Calu3 (cell line): ENCODE results near the gene CRACDL. TPM values are rescaled to one million over a fixed set of nuclear protein-coding genes. Genes with fewer than 3 reads are reported as not detected.

Experiments used
- BruUV-seq: library from RNA; stranded (reverse); fragments of 400-500 nt; replicated peaks from 2 replicates; lab custom pipeline; 2021; lab: Mats Ljungman, UMichigan
- CTCF ChIA-PET: fragments of 300-600 bp; sonication (Branson Sonifier 250); formaldehyde crosslinking; loops from one replicate; lab custom pipeline; 2022; ENCODE audit warnings: antibody characterized with exemption; lab: Charles Lee
- DNase-seq: peaks from one replicate; pipeline ENCODE4 v3.0.0; 2022
- H3K27ac Mint-ChIP-seq: one replicate; pipeline ENCODE4 v1.8.0; 2022; ENCODE audit warnings: mixed read lengths; ENCODE audit not compliant: unreplicated experiment
- H3K27me3 Mint-ChIP-seq: one replicate; pipeline ENCODE4 v1.8.0; 2022; ENCODE audit warnings: mixed read lengths; ENCODE audit not compliant: unreplicated experiment
- H3K36me3 Mint-ChIP-seq: one replicate; pipeline ENCODE4 v1.8.0; 2022; ENCODE audit warnings: mild to moderate bottlenecking, moderate library complexity, mixed read lengths; ENCODE audit not compliant: insufficient read depth, unreplicated experiment
- H3K4me1 Mint-ChIP-seq: one replicate; pipeline ENCODE4 v1.8.0; 2022; ENCODE audit warnings: mild to moderate bottlenecking, low read depth, mixed read lengths; ENCODE audit not compliant: unreplicated experiment
- H3K4me3 Mint-ChIP-seq: one replicate; pipeline ENCODE4 v1.8.0; 2022; ENCODE audit warnings: mild to moderate bottlenecking, low read depth, moderate library complexity, mixed read lengths; ENCODE audit not compliant: unreplicated experiment
- H3K9me3 Mint-ChIP-seq: one replicate; pipeline ENCODE4 v1.8.0; 2022; ENCODE audit warnings: low read depth, mixed read lengths; ENCODE audit not compliant: unreplicated experiment
- intact Hi-C: fragments of 100-400 bp; cut with micrococcal nuclease; formaldehyde crosslinking; loops from one replicate; pipeline ENCODE4 v1.10.0; 2022; ENCODE audit not compliant: unreplicated experiment
- total RNA-seq: library from RNA; stranded (reverse); gene quantifications from 2 replicates; pipeline ENCODE4 v1.2.3, GENCODE V29; 2022
- TF ChIP-seq, protein P1 (sequence below): fragments of 200-600 bp; IDR thresholded peaks from one replicate; pipeline ENCODE4 v1.8.0; 2022; ENCODE audit warnings: antibody characterized with exemption; ENCODE audit not compliant: unreplicated experiment

The CRACDL gene
- total RNA-seq, 1 experiment from 2014 or later, result 16.2 TPM

DNA sequence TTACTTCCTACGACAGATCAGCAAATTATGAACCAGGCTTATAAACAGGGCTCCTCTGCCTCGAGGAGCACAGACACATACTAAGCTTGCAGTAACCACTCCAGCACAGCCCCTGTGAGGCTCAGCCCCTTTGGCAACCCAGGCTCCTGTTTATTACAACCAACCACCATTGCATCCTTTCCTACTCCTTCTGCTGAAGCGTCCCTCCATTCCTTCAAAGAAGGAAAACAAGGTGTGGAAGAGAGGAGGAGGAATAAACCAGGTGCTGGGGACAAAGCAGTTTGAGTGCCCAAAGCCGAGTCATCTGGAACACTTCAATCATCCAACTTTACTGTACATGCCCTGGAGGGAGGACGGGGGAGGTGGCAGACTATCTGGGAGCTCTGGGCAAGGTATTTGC lies 117.9 kb downstream of the CRACDL start:
- Mint-ChIP-seq H3K36me3 (no peaks in the 10 kb centered on the region), H3K27ac (no peak overlapping the region), H3K9me3 (no peaks in the 10 kb centered on the region), H3K4me1 (no peaks in the 10 kb centered on the region), H3K4me3 (no peak overlapping the region), H3K27me3 (no peaks in the 10 kb centered on the region)
- CTCF ChIA-PET, result no interaction called here
- no TSS peak for BruUV-seq
- TF ChIP-seq, protein P1, sequence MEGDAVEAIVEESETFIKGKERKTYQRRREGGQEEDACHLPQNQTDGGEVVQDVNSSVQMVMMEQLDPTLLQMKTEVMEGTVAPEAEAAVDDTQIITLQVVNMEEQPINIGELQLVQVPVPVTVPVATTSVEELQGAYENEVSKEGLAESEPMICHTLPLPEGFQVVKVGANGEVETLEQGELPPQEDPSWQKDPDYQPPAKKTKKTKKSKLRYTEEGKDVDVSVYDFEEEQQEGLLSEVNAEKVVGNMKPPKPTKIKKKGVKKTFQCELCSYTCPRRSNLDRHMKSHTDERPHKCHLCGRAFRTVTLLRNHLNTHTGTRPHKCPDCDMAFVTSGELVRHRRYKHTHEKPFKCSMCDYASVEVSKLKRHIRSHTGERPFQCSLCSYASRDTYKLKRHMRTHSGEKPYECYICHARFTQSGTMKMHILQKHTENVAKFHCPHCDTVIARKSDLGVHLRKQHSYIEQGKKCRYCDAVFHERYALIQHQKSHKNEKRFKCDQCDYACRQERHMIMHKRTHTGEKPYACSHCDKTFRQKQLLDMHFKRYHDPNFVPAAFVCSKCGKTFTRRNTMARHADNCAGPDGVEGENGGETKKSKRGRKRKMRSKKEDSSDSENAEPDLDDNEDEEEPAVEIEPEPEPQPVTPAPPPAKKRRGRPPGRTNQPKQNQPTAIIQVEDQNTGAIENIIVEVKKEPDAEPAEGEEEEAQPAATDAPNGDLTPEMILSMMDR, result no peak
- intact Hi-C loops, result no loop called here
- no peak for DNase-seq

- no peaks in the 10 kb centered on the region for H3K27me3 Mint-ChIP-seq
- H3K4me3 Mint-ChIP-seq, result no peak overlapping the region
- TF ChIP-seq, protein P1, result no peak
- intact Hi-C loops, result no loop called here
- no TSS peak for BruUV-seq
- CTCF ChIA-PET, result no interaction called here
- H3K9me3 Mint-ChIP-seq, result no peaks in the 10 kb centered on the region
- no peak overlapping the region for H3K27ac Mint-ChIP-seq
- no peaks in the 10 kb centered on the region for H3K4me1 Mint-ChIP-seq
- H3K36me3 Mint-ChIP-seq, result no peaks in the 10 kb centered on the region
- DNase-seq, result no peak
These were observed 119.7 kb downstream of the CRACDL start for GRCh38 chr2:98816281-98816680.

DNA sequence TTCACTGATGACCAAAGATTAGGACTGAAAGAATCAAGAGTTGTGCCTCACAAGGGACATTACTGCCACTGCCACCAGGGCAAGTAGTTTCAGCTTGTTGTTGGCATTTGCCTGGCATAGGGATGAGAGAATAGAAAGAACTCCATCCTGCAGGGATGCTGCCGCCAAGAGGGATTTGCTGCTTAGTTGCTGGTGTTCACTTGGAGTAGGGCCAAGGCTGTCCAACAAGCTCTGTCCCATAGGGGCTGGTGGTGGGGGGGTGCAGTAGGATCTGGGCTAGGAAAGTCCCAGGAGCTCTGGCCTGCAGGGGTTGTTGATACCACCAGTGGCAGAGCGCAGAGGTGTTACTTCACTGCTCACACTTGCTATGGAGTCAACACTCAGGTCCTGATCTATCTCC lies 120.2 kb downstream of the CRACDL start:
- intact Hi-C loops, result no loop called here
- CTCF ChIA-PET, result no interaction called here
- Mint-ChIP-seq H3K36me3 (no peaks in the 10 kb centered on the region), H3K27ac (no peak overlapping the region), H3K9me3 (no peaks in the 10 kb centered on the region), H3K4me3 (no peak overlapping the region), H3K27me3 (no peaks in the 10 kb centered on the region), H3K4me1 (peaks cover 2% of the 10 kb centered on the region)
- DNase-seq, result no peak
- no TSS peak for BruUV-seq
- TF ChIP-seq, protein P1, result no peak

DNA sequence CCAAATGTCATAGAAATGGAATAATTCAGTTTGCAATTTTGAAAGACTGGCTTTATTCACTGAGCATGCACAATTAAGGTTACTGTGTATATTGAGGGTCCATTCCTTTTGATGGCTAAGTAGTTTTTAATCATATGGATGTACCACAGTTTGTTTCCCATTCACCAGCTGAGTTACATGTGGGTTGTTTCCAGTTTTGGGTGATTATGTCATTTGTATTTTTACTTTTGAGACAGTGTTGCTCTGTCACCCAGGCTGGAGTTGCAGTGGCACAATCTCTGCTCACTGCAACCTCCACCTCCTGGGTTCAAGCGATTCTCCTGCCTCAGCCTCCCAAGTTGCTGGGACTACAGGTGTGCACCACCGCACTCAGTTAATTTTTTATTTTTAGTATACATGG lies 124.3 kb downstream of the CRACDL start:
- H3K27me3 Mint-ChIP-seq, result no peaks in the 10 kb centered on the region
- H3K9me3 Mint-ChIP-seq, result no peaks in the 10 kb centered on the region
- intact Hi-C loops, result no loop called here
- TF ChIP-seq, protein P1, result no peak
- H3K36me3 Mint-ChIP-seq, result peaks cover 4% of the 10 kb centered on the region
- peaks cover 13% of the 10 kb centered on the region for H3K4me1 Mint-ChIP-seq
- no peak for DNase-seq
- H3K4me3 Mint-ChIP-seq, result no peak overlapping the region
- H3K27ac Mint-ChIP-seq, result no peak overlapping the region
- no TSS peak for BruUV-seq
- CTCF ChIA-PET, result no interaction called here
